ENCODE measurements around the gene DIPK1A. TPM values are rescaled to one million over a fixed set of nuclear protein-coding genes. Genes with fewer than 3 reads are reported as not detected.

DIPK1A gene
- total and polyA plus RNA-seq, 2 experiments from 2014 or later = 26.6 to 51.6 TPM

GRCh38 chr1:92843046-92843423 lies 118.2 kb downstream of the DIPK1A start:
- DNase-seq = no peak
- Histone ChIP-seq H3K4me2 (ENCODE audit: unreplicated experiment) (no peak overlapping the region), H3K4me1 (ENCODE audit: insufficient read depth) (peaks cover 17% of the 10 kb centered on the region), H3K9ac (no peak overlapping the region), H3K79me2 (ENCODE audit: insufficient read depth) (peaks cover 34% of the 10 kb centered on the region), H3F3A (ENCODE audit: insufficient read depth) (peaks cover 71% of the 10 kb centered on the region), H3K36me3 (ENCODE audit: low read depth) (peaks cover 62% of the 10 kb centered on the region), H4K20me1 (ENCODE audit: insufficient read depth) (peaks cover 31% of the 10 kb centered on the region), H3K9me3 (ENCODE audit: low read depth) (no peaks in the 10 kb centered on the region), H2AFZ (no peak overlapping the region), H3K27ac (no peak overlapping the region), H3K9me2 (ENCODE audit: insufficient read depth) (no peaks in the 10 kb centered on the region), H3K27me3 (replicated peaks; ENCODE audit: insufficient read depth) (no peaks in the 10 kb centered on the region), H3K4me3 (no peak overlapping the region)
- 47 to 50% methylated on average over 2 of the region's 2 CpGs for WGBS, 2 experiments (ENCODE audit: low coverage in 1 of 2, low lambda C conversion rate in 2 of 2, missing lambda C conversion rate in 2 of 2)
- TF ChIP-seq EZH2phosphoT487 (IDR thresholded peaks at IDR 0.05; ENCODE audit: insufficient read depth, low read depth) (no peak), EZH2 (IDR thresholded peaks at IDR 0.05; ENCODE audit: insufficient read depth, poor library complexity, severe bottlenecking) (no peak)
- in situ Hi-C loops (cut with MboI) = no loop called here

- Histone ChIP-seq H3K27me3 (replicated peaks; ENCODE audit: insufficient read depth) (no peaks in the 10 kb centered on the region), H3F3A (ENCODE audit: insufficient read depth) (peaks cover 78% of the 10 kb centered on the region), H4K20me1 (ENCODE audit: insufficient read depth) (peaks cover 38% of the 10 kb centered on the region), H3K9ac (no peak overlapping the region), H2AFZ (no peak overlapping the region), H3K36me3 (ENCODE audit: low read depth) (peaks cover 69% of the 10 kb centered on the region), H3K79me2 (ENCODE audit: insufficient read depth) (peaks cover 41% of the 10 kb centered on the region), H3K27ac (no peak overlapping the region), H3K9me3 (ENCODE audit: low read depth) (no peaks in the 10 kb centered on the region), H3K9me2 (ENCODE audit: insufficient read depth) (no peaks in the 10 kb centered on the region), H3K4me3 (no peak overlapping the region), H3K4me1 (ENCODE audit: insufficient read depth) (peaks cover 24% of the 10 kb centered on the region), H3K4me2 (ENCODE audit: unreplicated experiment) (no peak overlapping the region)
- 84 to 90% methylated on average over 4 of the region's 4 CpGs for WGBS, 2 experiments (ENCODE audit: low coverage in 1 of 2, low lambda C conversion rate in 2 of 2, missing lambda C conversion rate in 2 of 2)
- TF ChIP-seq EZH2 (IDR thresholded peaks at IDR 0.05; ENCODE audit: insufficient read depth, poor library complexity, severe bottlenecking) (no peak), EZH2phosphoT487 (IDR thresholded peaks at IDR 0.05; ENCODE audit: insufficient read depth, low read depth) (no peak)
- in situ Hi-C loops (cut with MboI) = no loop called here
- no peak for DNase-seq
Observed at GRCh38 chr1:92842082-92843045, 118.9 kb downstream of the DIPK1A start.

GRCh38 chr1:92840600-92840999 lies 120.7 kb downstream of the DIPK1A start:
- no peaks in the 10 kb centered on the region for H3K9me3 ChIP-seq (ENCODE audit: low read depth)
- 69 to 71% methylated on average over 5 of the region's 5 CpGs for WGBS, 2 experiments (ENCODE audit: low coverage in 1 of 2, low lambda C conversion rate in 2 of 2, missing lambda C conversion rate in 2 of 2)
- H3K79me2 ChIP-seq (ENCODE audit: insufficient read depth) = peaks cover 58% of the 10 kb centered on the region
- H3K4me2 ChIP-seq (ENCODE audit: unreplicated experiment) = no peak overlapping the region
- peaks cover 86% of the 10 kb centered on the region for H3K36me3 ChIP-seq (ENCODE audit: low read depth)
- peaks cover 54% of the 10 kb centered on the region for H4K20me1 ChIP-seq (ENCODE audit: insufficient read depth)
- no peaks in the 10 kb centered on the region for H3K9me2 ChIP-seq (ENCODE audit: insufficient read depth)
- no peaks in the 10 kb centered on the region for H3K27me3 ChIP-seq (replicated peaks; ENCODE audit: insufficient read depth)
- H3K4me1 ChIP-seq (ENCODE audit: insufficient read depth) = peaks cover 42% of the 10 kb centered on the region
- no peak overlapping the region for H2AFZ ChIP-seq
- H3K4me3 ChIP-seq = no peak overlapping the region
- peaks cover 86% of the 10 kb centered on the region for H3F3A ChIP-seq (ENCODE audit: insufficient read depth)
- H3K9ac ChIP-seq = no peak overlapping the region
- TF ChIP-seq EZH2phosphoT487 (IDR thresholded peaks at IDR 0.05; ENCODE audit: insufficient read depth, low read depth) = no peak
- no peak overlapping the region for H3K27ac ChIP-seq
- in situ Hi-C loops (cut with MboI) = no loop called here
- no peak for DNase-seq

- Histone ChIP-seq H2AFZ (no peak overlapping the region), H3K79me2 (ENCODE audit: insufficient read depth) (peaks cover 70% of the 10 kb centered on the region), H3K9me3 (ENCODE audit: low read depth) (no peaks in the 10 kb centered on the region), H3K4me1 (ENCODE audit: insufficient read depth) (peaks cover 52% of the 10 kb centered on the region), H3K9me2 (ENCODE audit: insufficient read depth) (no peaks in the 10 kb centered on the region), H3F3A (ENCODE audit: insufficient read depth) (peaks cover 95% of the 10 kb centered on the region), H3K4me3 (no peak overlapping the region), H3K4me2 (ENCODE audit: unreplicated experiment) (no peak overlapping the region), H3K27me3 (replicated peaks; ENCODE audit: insufficient read depth) (no peaks in the 10 kb centered on the region), H3K9ac (no peak overlapping the region), H3K27ac (no peak overlapping the region), H3K36me3 (ENCODE audit: low read depth) (peaks cover 98% of the 10 kb centered on the region), H4K20me1 (ENCODE audit: insufficient read depth) (peaks cover 60% of the 10 kb centered on the region)
- WGBS, 2 experiments (ENCODE audit: low coverage in 1 of 2, low lambda C conversion rate in 2 of 2, missing lambda C conversion rate in 2 of 2) = 74 to 87% methylated on average over 2 of the region's 2 CpGs
- in situ Hi-C loops (cut with MboI) = no loop called here
- DNase-seq = no peak
- TF ChIP-seq EZH2 (IDR thresholded peaks at IDR 0.05; ENCODE audit: insufficient read depth, poor library complexity, severe bottlenecking) = no peak
- no peak for TF ChIP-seq EZH2phosphoT487 (IDR thresholded peaks at IDR 0.05; ENCODE audit: insufficient read depth, low read depth)
Observed at GRCh38 chr1:92839442-92839841, 121.8 kb downstream of the DIPK1A start.
